ENCODE data around the gene ADCK1.

DNA sequence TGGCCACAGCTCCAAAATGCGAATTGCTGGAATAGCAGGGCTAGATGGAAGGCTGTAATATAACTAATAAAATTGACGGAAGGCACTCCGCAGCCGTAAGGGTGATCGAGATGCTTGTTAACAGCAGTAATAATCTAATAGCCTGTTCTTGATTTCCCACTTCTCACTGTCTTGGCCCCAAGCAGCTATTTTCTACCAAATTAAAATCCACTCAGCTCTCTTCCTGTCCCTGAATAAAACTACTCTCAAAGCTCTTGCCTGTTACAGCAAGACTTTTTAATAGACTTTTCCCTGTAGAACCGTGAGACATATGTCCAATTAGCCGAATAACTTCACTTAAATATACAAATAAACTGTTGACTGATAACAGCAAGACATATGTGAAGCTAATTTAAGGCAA lies 38.0 kb downstream of the ADCK1 start:
- TF ChIP-seq CTCF (IDR thresholded peaks at IDR 0.05): no peak
- TF ChIP-seq, protein P1, sequence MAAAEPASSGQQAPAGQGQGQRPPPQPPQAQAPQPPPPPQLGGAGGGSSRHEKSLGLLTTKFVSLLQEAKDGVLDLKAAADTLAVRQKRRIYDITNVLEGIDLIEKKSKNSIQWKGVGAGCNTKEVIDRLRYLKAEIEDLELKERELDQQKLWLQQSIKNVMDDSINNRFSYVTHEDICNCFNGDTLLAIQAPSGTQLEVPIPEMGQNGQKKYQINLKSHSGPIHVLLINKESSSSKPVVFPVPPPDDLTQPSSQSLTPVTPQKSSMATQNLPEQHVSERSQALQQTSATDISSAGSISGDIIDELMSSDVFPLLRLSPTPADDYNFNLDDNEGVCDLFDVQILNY (CRISPR knock-in tag; IDR thresholded peaks at IDR 0.05): no peak
- no peak for TF ChIP-seq USF1 (CRISPR knock-in tag; IDR thresholded peaks at IDR 0.05)
- TF ChIP-seq JUN (CRISPR knock-in tag; IDR thresholded peaks at IDR 0.05): no peak
- TF ChIP-seq ZNF121 (CRISPR knock-in tag; IDR thresholded peaks at IDR 0.05): no peak
- TF ChIP-seq, protein P2, sequence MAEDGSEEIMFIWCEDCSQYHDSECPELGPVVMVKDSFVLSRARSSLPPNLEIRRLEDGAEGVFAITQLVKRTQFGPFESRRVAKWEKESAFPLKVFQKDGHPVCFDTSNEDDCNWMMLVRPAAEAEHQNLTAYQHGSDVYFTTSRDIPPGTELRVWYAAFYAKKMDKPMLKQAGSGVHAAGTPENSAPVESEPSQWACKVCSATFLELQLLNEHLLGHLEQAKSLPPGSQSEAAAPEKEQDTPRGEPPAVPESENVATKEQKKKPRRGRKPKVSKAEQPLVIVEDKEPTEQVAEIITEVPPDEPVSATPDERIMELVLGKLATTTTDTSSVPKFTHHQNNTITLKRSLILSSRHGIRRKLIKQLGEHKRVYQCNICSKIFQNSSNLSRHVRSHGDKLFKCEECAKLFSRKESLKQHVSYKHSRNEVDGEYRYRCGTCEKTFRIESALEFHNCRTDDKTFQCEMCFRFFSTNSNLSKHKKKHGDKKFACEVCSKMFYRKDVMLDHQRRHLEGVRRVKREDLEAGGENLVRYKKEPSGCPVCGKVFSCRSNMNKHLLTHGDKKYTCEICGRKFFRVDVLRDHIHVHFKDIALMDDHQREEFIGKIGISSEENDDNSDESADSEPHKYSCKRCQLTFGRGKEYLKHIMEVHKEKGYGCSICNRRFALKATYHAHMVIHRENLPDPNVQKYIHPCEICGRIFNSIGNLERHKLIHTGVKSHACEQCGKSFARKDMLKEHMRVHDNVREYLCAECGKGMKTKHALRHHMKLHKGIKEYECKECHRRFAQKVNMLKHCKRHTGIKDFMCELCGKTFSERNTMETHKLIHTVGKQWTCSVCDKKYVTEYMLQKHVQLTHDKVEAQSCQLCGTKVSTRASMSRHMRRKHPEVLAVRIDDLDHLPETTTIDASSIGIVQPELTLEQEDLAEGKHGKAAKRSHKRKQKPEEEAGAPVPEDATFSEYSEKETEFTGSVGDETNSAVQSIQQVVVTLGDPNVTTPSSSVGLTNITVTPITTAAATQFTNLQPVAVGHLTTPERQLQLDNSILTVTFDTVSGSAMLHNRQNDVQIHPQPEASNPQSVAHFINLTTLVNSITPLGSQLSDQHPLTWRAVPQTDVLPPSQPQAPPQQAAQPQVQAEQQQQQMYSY (CRISPR knock-in tag; IDR thresholded peaks at IDR 0.05): no peak
- no peak for TF ChIP-seq USF2 (CRISPR knock-in tag; IDR thresholded peaks at IDR 0.05)
- no peak for TF ChIP-seq GRHL2 (CRISPR knock-in tag; IDR thresholded peaks at IDR 0.05; ENCODE audit: insufficient replicate concordance, severe bottlenecking)
- TF ChIP-seq, protein P3, sequence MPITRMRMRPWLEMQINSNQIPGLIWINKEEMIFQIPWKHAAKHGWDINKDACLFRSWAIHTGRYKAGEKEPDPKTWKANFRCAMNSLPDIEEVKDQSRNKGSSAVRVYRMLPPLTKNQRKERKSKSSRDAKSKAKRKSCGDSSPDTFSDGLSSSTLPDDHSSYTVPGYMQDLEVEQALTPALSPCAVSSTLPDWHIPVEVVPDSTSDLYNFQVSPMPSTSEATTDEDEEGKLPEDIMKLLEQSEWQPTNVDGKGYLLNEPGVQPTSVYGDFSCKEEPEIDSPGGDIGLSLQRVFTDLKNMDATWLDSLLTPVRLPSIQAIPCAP (CRISPR knock-in tag; IDR thresholded peaks at IDR 0.05): no peak
- no peak for TF ChIP-seq PRRX2 (CRISPR knock-in tag; IDR thresholded peaks at IDR 0.05)
- TF ChIP-seq ZNF138 (CRISPR knock-in tag; conservative IDR thresholded peaks at IDR 0.05): no peak
- TF ChIP-seq, protein P4, sequence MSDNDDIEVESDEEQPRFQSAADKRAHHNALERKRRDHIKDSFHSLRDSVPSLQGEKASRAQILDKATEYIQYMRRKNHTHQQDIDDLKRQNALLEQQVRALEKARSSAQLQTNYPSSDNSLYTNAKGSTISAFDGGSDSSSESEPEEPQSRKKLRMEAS (CRISPR knock-in tag; IDR thresholded peaks at IDR 0.05): no peak
- TF ChIP-seq TP53 (CRISPR knock-in tag; IDR thresholded peaks at IDR 0.05): no peak
- no peak for TF ChIP-seq CBFB (CRISPR knock-in tag; IDR thresholded peaks at IDR 0.05; ENCODE audit: low read depth)

All from WTC11 (cell line).